Osteoblast (primary cell): ENCODE results near the gene LAMB4. TPM values are rescaled to one million over a fixed set of nuclear protein-coding genes. Genes with fewer than 3 reads are reported as not detected.

Source experiments
- DNase-seq: peaks from one replicate; pipeline ENCODE4 v3.0.0; 2011; ENCODE audit warnings: low spot score, mixed read lengths; ENCODE audit not compliant: insufficient read length; ENCODE audit errors: missing footprints
- H2AFZ ChIP-seq: 2 replicates; pipeline ENCODE4 v1.6.0; 2011; ENCODE audit warnings: mild to moderate bottlenecking, low read length
- H3K27ac ChIP-seq: 2 replicates; pipeline ENCODE4 v1.5.1; 2011; ENCODE audit warnings: mild to moderate bottlenecking, low read depth, low read length, moderate library complexity
- H3K27me3 ChIP-seq: 2 replicates; pipeline ENCODE4 v1.6.0; 2012; ENCODE audit warnings: mild to moderate bottlenecking, control low read depth, inconsistent platforms, low read length, moderate library complexity; ENCODE audit not compliant: insufficient read depth
- H3K36me3 ChIP-seq: 2 replicates; pipeline ENCODE4 v1.5.1; 2011; ENCODE audit warnings: mild to moderate bottlenecking, low read length, control low read depth, moderate library complexity; ENCODE audit not compliant: insufficient read depth
- H3K4me1 ChIP-seq: 2 replicates; pipeline ENCODE4 v1.5.1; 2011; ENCODE audit warnings: mild to moderate bottlenecking, low read length, control low read depth, moderate library complexity; ENCODE audit not compliant: insufficient read depth
- H3K4me2 ChIP-seq: 2 replicates; pipeline ENCODE4 v1.6.0; 2011; ENCODE audit warnings: mild to moderate bottlenecking, low read length; ENCODE audit not compliant: insufficient read depth
- H3K4me3 ChIP-seq: fragments of 200-600 bp; sonication (generic); 3 replicates; pipeline ENCODE4 v1.5.1; 2012; ENCODE audit warnings: mild to moderate bottlenecking, low read length, inconsistent platforms; ENCODE audit not compliant: insufficient read depth
- H3K79me2 ChIP-seq: 2 replicates; pipeline ENCODE4 v1.6.0; 2012; ENCODE audit warnings: mild to moderate bottlenecking, low read length, control low read depth, inconsistent platforms; ENCODE audit not compliant: insufficient read depth
- H3K9me3 ChIP-seq: 2 replicates; pipeline ENCODE4 v1.5.1; 2011; ENCODE audit warnings: low read depth, low read length, control low read depth
- H4K20me1 ChIP-seq: 2 replicates; pipeline ENCODE4 v1.6.0; 2012; ENCODE audit warnings: mild to moderate bottlenecking, low read length, control low read depth; ENCODE audit not compliant: insufficient read depth
- CTCF ChIP-seq: IDR thresholded peaks from 2 replicates; pipeline ENCODE4 v1.5.1; 2011; ENCODE audit warnings: mild to moderate bottlenecking, low read depth, low read length, moderate library complexity; ENCODE audit errors: extremely low read depth
- total RNA-seq: library from RNA; depleted of rRNA; stranded (reverse); fragments of >200 nt; gene quantifications from 2 replicates; pipeline ENCODE4 v1.2.3, GENCODE V29; 2012

Gene LAMB4
- total RNA-seq, 1 donor, result 0.36 TPM

- Histone ChIP-seq H3K27ac (no peak overlapping the region), H3K79me2 (no peaks in the 10 kb centered on the region), H3K27me3 (no peaks in the 10 kb centered on the region), H4K20me1 (no peaks in the 10 kb centered on the region), H3K9me3 (no peaks in the 10 kb centered on the region), H3K4me1 (peaks cover 4% of the 10 kb centered on the region), H3K4me3 (no peak overlapping the region), H2AFZ (no peak overlapping the region), H3K4me2 (no peak overlapping the region), H3K36me3 (no peaks in the 10 kb centered on the region)
- no peak for DNase-seq
- no peak for TF ChIP-seq CTCF
Measured at GRCh38 chr7:108057951-108058481, 72.1 kb downstream of the LAMB4 start.

- no peak overlapping the region for H3K4me3 ChIP-seq
- H3K9me3 ChIP-seq, result no peaks in the 10 kb centered on the region
- no peak for DNase-seq
- H3K4me2 ChIP-seq, result no peak overlapping the region
- no peaks in the 10 kb centered on the region for H3K79me2 ChIP-seq
- no peaks in the 10 kb centered on the region for H3K4me1 ChIP-seq
- no peak for TF ChIP-seq CTCF
- H4K20me1 ChIP-seq, result no peaks in the 10 kb centered on the region
- H3K36me3 ChIP-seq, result no peaks in the 10 kb centered on the region
- no peaks in the 10 kb centered on the region for H3K27me3 ChIP-seq
- no peak overlapping the region for H3K27ac ChIP-seq
- H2AFZ ChIP-seq, result peak overlapping the region; percentile 67
Measured at GRCh38 chr7:108055611-108056021, 74.5 kb downstream of the LAMB4 start.

- H3K4me1 ChIP-seq, result no peaks in the 10 kb centered on the region
- H3K9me3 ChIP-seq, result no peaks in the 10 kb centered on the region
- H3K4me2 ChIP-seq, result no peak overlapping the region
- no peaks in the 10 kb centered on the region for H3K79me2 ChIP-seq
- no peaks in the 10 kb centered on the region for H3K27me3 ChIP-seq
- no peak overlapping the region for H3K27ac ChIP-seq
- TF ChIP-seq CTCF, result no peak
- no peak overlapping the region for H3K4me3 ChIP-seq
- no peaks in the 10 kb centered on the region for H3K36me3 ChIP-seq
- no peaks in the 10 kb centered on the region for H4K20me1 ChIP-seq
- H2AFZ ChIP-seq, result no peak overlapping the region
- no peak for DNase-seq
Measured at GRCh38 chr7:108054537-108054936, 75.6 kb downstream of the LAMB4 start.

- H2AFZ ChIP-seq, result no peak overlapping the region
- no peak for TF ChIP-seq CTCF
- H3K27ac ChIP-seq, result no peak overlapping the region
- H3K9me3 ChIP-seq, result no peaks in the 10 kb centered on the region
- H3K79me2 ChIP-seq, result no peaks in the 10 kb centered on the region
- no peak overlapping the region for H3K4me2 ChIP-seq
- no peaks in the 10 kb centered on the region for H3K4me1 ChIP-seq
- no peak for DNase-seq
- H3K36me3 ChIP-seq, result no peaks in the 10 kb centered on the region
- no peaks in the 10 kb centered on the region for H4K20me1 ChIP-seq
- H3K27me3 ChIP-seq, result no peaks in the 10 kb centered on the region
- H3K4me3 ChIP-seq, result no peak overlapping the region
Measured at GRCh38 chr7:108053250-108053649, 76.9 kb downstream of the LAMB4 start.
